GM18873 (cell line): Measurements from ENCODE around the gene A1CF.
"Not testable (repeated sequence)": the region's sequence is repeated elsewhere in the genome, so short reads cannot be mapped to it uniquely, and the experiment has no call there.

Experiments used
- ATAC-seq: cut with Tn5 transposase; IDR thresholded peaks from one replicate; pipeline ENCODE4 v1.9.1; 2021; ENCODE audit warnings: mild to moderate bottlenecking, moderate library complexity, moderate number of reproducible peaks; ENCODE audit not compliant: unreplicated experiment, low FRiP score

The A1CF gene, protein sequence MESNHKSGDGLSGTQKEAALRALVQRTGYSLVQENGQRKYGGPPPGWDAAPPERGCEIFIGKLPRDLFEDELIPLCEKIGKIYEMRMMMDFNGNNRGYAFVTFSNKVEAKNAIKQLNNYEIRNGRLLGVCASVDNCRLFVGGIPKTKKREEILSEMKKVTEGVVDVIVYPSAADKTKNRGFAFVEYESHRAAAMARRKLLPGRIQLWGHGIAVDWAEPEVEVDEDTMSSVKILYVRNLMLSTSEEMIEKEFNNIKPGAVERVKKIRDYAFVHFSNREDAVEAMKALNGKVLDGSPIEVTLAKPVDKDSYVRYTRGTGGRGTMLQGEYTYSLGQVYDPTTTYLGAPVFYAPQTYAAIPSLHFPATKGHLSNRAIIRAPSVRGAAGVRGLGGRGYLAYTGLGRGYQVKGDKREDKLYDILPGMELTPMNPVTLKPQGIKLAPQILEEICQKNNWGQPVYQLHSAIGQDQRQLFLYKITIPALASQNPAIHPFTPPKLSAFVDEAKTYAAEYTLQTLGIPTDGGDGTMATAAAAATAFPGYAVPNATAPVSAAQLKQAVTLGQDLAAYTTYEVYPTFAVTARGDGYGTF

DNA sequence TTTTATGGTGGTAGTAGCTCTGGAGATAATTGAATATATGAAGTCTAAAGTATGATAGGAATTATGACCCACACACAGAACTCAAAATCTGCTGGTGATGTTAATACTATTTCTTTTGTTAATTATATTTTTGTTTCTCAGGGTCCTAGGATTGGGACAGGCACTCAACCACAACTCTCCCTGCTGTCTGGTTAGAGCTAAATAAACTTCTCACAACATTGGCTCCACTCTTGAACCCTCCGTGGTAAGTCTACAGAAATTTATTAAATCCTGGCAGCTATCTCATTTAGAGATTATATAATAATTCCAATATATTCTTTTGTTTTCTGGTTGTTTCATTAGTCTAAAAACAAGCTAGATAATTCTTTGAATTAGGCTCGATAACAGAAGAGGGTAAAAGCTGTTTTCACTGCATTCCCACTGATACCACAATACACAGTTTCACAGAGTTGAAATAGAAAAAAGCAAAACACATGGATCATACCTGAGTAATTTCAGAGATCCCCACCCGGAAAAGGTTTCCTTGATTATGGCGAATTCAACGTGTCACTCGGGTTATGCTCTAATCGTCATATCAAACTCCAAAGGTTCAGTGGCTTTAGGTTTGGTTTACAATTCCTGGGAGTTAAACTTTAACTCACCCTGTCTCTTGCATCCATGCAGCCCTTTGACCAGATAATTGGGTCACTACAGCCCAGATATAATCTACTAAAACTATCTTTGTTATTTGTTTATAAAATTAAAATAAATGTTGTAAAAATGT is at the start of gene A1CF:
Gene A1CF (minus strand): TSS at position 531 of the 763 bp plus-strand sequence. CDS start 25,687 bp downstream, outside the sequence.
- ATAC-seq, result no peak

DNA sequence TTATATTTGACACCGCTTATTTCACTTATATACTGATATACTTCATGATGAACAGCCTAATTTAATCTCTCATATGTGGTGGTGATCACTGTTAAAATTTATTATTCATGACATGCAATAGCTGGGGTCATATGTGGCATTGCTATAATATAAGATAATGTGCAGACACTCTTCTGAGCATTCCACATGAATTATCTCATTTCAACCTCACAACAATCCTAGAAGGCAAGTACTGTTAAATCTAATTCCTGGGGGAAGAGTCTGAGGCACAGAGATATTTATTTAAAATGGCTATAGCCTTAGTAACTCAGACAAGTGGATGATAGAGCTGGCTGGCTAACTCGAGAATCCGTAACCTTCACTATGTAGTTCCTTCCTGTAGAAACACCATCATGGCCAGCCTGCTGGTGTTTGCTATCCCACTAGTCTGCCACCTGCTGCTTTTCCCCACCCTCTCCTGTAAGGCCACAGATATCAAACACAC is 46.6 kb upstream of the A1CF start:
- no peak for ATAC-seq

DNA sequence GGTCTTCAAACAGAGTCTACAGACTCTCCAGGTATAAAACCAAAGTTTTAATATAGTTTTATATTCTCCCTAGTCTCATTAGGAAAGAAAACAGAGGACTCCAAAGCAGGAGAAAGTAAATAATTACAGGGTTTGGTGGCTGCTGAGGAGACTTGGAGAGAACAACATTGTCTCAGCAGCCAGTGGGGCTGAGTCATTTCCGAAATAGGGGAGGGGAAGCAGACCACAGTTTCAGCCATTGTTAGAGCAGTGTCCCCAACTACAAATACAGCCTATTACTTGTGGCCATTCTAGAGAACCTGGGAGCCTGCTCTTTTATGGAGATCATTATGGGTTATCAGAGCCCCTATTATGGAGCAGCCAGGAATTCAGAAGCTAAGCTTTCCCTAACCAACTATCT is 44.2 kb upstream of the A1CF start:
- ATAC-seq, result no peak

DNA sequence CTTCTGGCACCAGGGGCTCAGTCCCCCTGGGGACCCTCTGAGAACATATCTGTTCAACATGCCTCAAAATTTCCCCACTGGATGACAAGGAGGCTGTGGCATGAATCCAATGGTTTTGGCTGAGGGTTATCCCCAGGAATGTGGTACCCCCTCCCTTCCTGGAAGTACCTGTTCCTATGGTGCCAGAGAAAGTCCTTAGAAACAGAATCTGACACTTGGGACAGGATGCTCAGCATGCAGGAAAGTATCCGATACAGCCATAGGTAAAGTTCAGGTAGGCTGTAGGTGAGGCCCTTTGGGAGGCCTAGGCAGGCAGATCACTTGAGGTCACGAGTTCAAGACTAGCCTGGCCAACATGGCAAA is 42.7 kb upstream of the A1CF start:
- ATAC-seq, result no peak

DNA sequence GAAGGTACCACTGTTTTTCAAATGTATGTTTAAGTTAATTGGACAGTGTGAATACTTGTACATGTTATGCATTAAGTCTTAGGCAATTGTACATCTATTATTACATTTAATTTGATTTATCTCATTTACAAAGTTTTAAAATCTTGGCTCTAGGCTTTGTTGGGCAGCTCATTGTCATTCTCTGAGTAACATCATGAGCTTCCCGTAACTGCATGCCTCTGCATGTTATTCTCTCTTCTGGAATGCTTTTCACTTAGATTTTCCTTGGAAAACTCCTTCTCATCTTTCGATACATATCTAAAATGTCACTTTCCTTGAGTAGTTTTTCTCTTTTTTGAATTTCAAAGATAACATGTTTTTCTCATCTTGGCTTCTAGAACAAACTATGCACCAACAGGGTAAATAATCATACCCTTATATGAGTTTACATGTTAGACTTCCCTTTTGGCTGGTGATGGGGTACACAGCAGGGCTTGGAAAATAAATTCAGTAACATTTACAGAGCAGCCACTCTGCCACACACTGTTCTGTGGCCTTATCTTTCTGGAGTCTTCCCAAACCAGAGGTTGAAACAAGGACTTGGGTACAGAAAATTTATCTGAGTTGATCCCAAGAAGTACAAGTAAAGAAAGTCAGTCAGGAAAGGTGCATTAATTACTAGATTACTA is 42.2 kb upstream of the A1CF start:
- no peak for ATAC-seq

DNA sequence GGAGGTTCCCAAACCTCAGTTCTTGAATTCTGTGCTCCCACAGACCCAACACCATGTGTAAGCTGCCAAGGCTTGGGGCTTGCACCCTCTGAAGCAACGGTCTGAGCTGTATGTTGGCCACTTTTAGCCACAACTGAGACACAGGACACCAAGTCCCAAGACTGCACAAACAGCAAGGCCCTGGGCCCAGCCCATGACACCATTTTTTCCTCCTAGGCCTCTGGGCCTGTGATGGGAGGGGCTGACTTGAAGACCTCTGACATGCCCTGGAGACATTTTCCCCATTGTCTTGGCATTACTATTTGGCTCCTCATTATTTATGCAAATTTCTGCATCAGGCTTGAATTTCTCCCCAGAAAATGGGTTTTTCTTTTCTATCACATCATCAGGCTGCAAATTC is 38.0 kb upstream of the A1CF start:
- not testable (repeated sequence) for ATAC-seq

DNA sequence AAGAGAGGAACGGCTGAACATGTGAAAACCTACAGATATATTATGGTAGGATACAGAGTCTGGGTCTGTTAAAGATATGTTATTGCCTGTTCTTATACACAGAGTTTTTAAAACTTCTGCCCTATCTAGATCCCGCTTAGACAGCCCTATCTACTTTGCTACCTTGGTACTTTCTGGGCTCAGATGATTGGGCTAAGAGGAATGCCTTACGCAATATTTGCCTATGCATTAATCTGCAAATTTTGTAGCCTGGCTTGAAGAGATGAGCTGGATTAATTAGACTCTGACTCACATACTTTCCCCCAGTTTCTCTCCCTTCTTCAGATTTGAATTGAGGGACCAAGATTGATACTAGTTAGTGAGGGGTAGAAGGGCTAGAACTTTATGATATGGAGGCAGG is 33.6 kb upstream of the A1CF start:
- no peak for ATAC-seq

DNA sequence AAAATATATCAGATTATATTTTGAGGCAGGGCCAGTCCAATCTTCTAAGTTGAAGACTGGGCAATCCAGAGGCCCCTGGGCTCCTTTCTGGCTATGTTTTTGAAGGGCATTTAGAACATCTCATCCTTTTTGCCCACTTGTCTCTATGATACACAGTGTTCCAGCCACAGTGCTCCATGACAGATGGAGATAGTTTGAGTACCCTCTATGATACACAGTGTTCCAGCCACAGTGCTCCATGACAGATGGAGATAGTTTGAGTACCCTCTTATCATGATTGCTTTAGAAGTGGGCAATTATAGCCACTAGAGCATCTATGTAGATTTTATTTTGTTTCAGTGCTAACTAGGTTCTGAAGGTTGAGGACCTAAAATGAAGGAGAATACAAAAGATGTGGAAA is 33.1 kb upstream of the A1CF start:
- no peak for ATAC-seq

DNA sequence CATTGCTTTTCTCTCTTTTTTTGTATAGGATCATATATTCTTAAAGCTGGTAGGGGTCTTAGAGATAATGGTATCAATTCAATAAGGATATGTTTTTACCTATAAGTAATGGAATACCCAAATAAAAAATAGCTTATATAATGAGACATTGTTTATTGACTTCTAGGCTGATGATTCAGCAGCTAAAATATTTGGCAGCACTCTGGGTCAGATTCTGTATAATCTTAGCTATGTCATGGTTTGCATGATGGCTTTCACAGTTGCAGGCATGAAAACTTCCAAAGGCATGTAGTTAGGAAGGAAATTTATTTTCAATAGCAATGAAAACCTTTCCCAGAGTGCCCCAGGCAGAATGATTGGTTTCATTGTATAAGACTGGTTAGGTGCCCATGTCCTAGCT is 32.1 kb upstream of the A1CF start:
- ATAC-seq, result no peak

DNA sequence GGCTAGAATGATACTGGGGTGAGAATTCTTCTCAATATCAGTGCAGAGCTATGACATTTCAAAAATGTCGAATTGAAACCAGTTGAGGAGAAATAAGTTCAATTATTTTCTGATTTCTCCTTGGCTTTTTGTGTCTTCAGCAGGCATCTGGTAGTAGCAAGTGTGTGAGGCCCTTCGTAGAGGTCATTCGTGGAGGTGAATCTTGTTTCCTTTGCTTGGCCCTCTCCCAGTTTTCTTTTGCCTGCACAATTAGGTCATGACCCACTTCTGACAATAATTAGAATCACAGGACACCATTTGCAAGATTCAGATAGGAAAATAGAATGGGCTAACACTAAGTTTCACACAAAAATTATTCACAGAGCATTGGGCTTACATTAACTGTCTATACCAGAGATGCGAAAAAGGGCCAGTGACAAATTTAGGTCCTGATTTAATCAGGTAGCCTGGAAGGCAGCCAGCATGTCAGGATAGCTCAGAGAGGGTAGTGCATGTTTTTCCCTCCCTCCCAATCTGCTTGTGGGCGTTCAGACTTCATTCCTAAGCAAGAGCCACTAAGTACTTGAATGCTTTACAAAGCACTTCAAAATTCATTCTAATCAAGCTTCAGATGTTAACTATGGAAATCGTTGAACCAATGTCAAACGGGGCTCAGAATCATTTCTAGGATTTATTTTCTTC is 24.0 kb upstream of the A1CF start:
- ATAC-seq, result no peak

DNA sequence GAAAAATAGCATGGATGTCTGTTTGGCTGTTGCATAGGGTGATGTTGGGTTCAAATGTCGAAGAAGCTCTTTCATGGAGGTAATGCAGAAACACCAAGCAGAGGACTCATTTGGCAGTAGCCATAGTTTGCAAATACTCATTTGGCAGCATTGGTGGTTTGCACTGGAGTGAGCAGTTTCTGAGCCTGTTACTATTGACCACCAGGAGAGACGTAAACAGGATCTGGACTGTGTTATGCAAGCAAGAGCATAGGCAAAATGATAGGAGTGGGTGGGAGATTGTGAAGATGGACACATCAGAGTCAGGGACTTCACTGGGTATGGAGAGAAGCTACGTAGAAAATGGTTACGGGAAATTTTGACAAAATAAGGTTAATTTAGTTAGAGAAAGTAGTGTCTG is 22.9 kb upstream of the A1CF start:
- no peak for ATAC-seq

DNA sequence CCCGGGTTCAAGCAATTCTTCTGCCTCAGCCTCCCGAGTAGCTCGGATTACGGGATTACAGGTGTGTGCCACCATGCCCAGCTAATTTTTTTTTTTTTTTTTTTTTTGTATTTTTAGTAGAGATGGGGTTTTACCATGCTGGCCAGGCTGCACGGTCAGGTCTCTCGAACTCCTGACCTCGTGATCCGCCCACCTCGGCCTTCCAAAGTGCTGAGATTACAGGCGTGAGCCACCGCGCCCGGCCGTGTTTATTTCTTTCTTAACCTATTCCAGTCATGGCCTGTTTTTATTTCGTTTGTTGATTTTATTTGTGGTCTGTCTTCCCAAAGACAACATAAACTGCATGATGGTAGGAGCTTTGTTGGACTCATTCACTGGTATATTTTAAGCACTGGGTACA is 20.4 kb upstream of the A1CF start:
- ATAC-seq, result not testable (repeated sequence)

DNA sequence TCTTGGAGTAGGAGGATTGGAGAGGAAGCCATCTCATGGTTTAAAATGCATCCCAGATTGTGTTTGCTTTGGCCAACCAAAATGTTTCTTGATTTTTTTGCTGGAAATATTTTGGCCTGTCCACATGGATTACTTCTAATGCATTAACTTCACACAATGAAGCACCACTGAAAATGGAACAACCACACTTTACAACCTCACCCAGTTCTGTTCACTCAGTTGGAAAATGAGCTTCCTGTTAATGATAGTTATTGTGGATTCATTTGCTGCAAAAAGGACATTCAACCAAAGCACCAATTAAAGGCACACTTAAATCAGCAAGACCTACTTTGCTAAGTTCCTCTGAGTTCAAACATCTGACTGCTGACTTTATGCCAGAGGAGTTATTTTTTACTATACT is 11.3 kb upstream of the A1CF start:
- ATAC-seq, result no peak

DNA sequence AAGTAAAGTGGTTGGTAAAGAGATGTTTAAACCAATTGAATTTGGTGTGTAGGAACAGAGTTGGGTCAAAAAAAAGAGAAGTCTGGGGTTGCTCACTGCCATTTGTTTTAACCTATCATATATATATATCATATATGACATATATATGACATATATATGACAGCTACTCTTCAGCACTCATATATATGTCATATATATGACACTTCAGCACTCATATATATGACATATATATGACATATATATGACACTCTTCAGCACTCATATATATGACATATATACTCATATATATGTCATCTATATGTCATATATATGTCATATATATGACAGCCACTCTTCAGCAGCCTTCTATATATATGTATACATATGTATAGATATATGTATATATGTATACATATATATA is 8.9 kb upstream of the A1CF start:
- no peak for ATAC-seq

DNA sequence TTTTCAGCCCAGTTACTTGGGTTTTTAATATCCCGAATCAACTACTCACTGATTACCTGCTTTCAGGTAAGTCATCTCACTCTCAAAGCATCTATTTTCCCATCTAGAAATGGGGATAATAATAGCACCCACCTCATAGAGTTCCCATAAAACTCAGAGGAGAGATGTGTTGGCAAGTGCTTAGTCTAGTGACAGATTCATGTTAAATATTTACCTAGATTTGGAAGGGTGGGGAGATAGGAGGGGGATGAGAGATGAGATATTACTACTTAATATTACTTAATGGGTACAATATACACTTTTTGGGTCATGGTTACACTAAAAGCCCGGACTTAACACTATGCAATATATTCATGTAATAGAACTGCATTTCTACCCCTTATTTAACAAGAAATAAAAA is 7.0 kb upstream of the A1CF start:
- ATAC-seq, result no peak

DNA sequence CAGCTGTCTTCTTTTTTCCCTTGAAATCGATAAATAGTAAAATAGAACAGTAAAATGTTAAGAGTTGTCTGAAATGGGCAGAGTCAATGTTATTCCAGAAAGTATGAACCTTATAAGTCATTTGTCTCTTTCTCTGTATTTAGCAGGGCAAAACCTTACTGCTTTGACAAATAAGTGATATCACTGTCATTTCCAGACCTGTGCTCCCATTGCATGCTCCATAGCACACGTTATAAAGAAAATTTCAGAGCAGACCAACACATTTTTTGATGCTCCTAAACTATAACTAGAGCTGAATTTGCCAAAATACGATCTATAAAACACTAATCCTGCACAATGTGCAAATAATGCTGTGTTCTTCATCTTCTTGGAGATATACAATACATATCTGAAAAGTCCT is 1.1 kb downstream of the A1CF start:
- no peak for ATAC-seq

DNA sequence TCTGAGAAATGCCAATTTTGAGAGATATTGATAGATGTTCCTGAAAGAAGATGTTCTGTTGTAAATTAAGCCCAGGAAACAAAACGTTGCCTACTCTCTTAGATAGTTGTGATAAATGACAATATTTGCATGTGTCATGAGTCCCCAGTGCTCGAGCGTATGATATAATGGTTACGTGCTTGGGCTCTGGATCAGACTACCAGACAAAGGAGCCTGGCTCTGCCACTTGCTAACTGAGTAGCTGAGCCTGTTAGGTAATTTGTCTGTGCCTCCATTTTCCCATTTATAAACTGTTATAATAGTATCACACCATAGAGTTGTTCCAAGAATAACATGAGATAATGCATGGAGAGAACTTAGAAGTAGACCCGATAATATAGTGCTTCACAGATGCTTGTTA is 1.8 kb downstream of the A1CF start:
- no peak for ATAC-seq

DNA sequence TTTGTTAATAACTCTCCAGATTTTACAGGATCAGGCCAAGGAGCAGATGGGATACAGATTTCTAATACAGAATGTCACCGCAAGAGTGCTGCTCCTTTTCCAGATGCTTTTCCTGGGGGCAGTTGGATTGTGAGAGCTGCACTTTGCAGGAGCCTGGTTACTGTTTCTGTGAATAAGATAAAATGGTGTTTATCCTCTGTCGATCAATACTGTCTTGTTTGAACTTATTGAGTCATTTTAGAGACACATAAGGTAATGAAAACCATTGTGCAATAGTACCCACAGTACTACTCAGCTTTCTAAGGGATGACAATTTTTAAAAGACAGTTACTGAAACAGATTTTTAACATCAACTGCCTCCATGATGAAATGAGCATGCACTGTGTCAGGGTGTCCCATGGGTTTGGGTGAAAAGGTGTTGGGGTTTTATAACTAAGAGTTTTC is 2.9 kb downstream of the A1CF start:
- ATAC-seq, result no peak

DNA sequence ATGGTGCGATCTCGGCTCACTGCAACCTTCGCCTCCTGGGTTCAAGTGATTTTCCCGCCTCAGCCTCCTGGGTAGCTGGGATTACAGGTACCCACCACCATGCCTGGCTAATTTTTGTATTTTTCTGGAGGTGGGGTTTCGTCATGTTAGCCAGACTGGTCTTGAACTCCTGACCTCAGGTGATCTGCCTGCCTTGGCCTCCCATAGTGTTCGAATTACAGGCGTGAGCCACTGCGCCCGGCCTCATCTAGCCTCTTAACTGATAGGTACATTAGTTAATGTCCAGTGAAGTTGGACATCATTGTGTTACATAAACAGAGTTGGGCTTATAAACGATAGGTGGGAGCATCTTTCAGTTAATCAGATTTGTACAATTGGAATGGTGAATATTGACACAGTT is 4.4 kb downstream of the A1CF start:
- ATAC-seq, result not testable (repeated sequence)

DNA sequence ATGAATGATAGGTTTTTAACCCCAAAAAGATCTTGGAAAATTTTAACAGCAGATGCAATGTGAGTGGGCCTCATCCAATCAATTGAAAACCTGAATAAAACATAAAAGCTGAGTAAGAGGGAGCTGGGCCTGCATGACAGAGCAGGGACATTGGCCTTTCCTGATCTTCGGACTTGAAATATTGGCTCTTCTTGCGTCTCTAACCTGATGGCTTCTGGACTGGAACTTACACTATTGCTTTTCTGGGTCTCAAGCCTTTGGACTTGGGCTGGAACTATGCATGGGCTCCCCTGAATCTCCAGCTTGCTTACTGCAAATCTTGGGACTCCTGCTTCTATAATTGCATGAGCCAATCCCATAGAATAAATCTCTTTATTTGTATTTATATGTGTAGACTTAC is 9.0 kb downstream of the A1CF start:
- no peak for ATAC-seq
